Lung microvascular endothelial cell (primary cell): ENCODE results near the gene TTC9C. TPM values are rescaled to one million over a fixed set of nuclear protein-coding genes. Genes with fewer than 3 reads are reported as not detected.

Experiments
- total RNA-seq: library from RNA; depleted of rRNA; stranded (reverse); fragments of >200 nt; gene quantifications from 2 replicates; pipeline ENCODE4 v1.2.1, GENCODE V29; 2014

TTC9C gene
- total RNA-seq, 1 donor from 2014 or later: 23.4 TPM

Other genes starting within 250 kb of the TTC9C start
- 214 and 215 TPM in 2 replicates for gene AHNAK, start 181.7 kb upstream of the TTC9C start, total RNA-seq
- gene EEF1G, start 154.6 kb upstream of the TTC9C start, total RNA-seq: 1,150 and 1,533 TPM in 2 replicates
- 7.6 and 14.5 TPM in 2 replicates for gene TUT1, start 137.0 kb upstream of the TTC9C start, total RNA-seq
- gene MTA2, start 126.6 kb upstream of the TTC9C start, total RNA-seq: 147 and 148 TPM in 2 replicates
- gene EML3, start 115.7 kb upstream of the TTC9C start, total RNA-seq: 19.0 and 25.2 TPM in 2 replicates
- gene ROM1, start 115.2 kb upstream of the TTC9C start, total RNA-seq: 2.4 and 3.3 TPM in 2 replicates
- gene B3GAT3, start 106.5 kb upstream of the TTC9C start, total RNA-seq: 12.0 and 15.1 TPM in 2 replicates
- 170 and 189 TPM in 2 replicates for gene GANAB, start 81.9 kb upstream of the TTC9C start, total RNA-seq
- 13.5 and 19.6 TPM in 2 replicates for gene INTS5, start 75.2 kb upstream of the TTC9C start, total RNA-seq
- 25.5 and 37.5 TPM in 2 replicates for gene C11orf98, start 63.3 kb upstream of the TTC9C start, total RNA-seq
- gene CSKMT, start 63.2 kb upstream of the TTC9C start, total RNA-seq: 4.8 and 6.3 TPM in 2 replicates
- 8.3 and 9.9 TPM in 2 replicates for gene UQCC3, start 56.8 kb upstream of the TTC9C start, total RNA-seq
- 1.5 and 1.6 TPM in 2 replicates for gene LBHD1, start 56.2 kb upstream of the TTC9C start, total RNA-seq
- 126 and 131 TPM in 2 replicates for gene UBXN1, start 49.4 kb upstream of the TTC9C start, total RNA-seq
- 0.22 and 0.60 TPM in 2 replicates for gene LRRN4CL, start 39.0 kb upstream of the TTC9C start, total RNA-seq
- gene BSCL2, start 21.1 kb upstream of the TTC9C start, total RNA-seq: 17.7 and 26.4 TPM in 2 replicates
- not detected in 2 replicates for gene GNG3, start 20.8 kb upstream of the TTC9C start, total RNA-seq
- 7.0 and 9.7 TPM in 2 replicates for gene HNRNPUL2, start 1.0 kb upstream of the TTC9C start, total RNA-seq
- 7.4 and 11.7 TPM in 2 replicates for gene ZBTB3, start 25.7 kb downstream of the TTC9C start, total RNA-seq
- gene POLR2G, start 33.1 kb downstream of the TTC9C start, total RNA-seq: 58.0 and 60.7 TPM in 2 replicates
- 19.8 and 31.9 TPM in 2 replicates for gene TAF6L, start 42.9 kb downstream of the TTC9C start, total RNA-seq
- gene TMEM179B, start 58.9 kb downstream of the TTC9C start, total RNA-seq: 20.3 and 39.3 TPM in 2 replicates
- gene TMEM223, start 63.5 kb downstream of the TTC9C start, total RNA-seq: 8.7 and 13.5 TPM in 2 replicates
- gene NXF1, start 77.0 kb downstream of the TTC9C start, total RNA-seq: 7.6 and 12.3 TPM in 2 replicates
- 29.4 and 33.3 TPM in 2 replicates for gene STX5, start 103.6 kb downstream of the TTC9C start, total RNA-seq
- gene TEX54, start 104.4 kb downstream of the TTC9C start, total RNA-seq: not detected in 2 replicates
- 75.4 and 81.7 TPM in 2 replicates for gene WDR74, start 111.1 kb downstream of the TTC9C start, total RNA-seq
- 57.9 and 59.9 TPM in 2 replicates for gene SLC3A2, start 152.4 kb downstream of the TTC9C start, total RNA-seq
- not detected in 2 replicates for gene CHRM1, start 192.9 kb downstream of the TTC9C start, total RNA-seq